Osteoblast (primary cell): ENCODE data around the gene FOXN3. TPM values are rescaled to one million over a fixed set of nuclear protein-coding genes. Genes with fewer than 3 reads are reported as not detected.

Experiments
- DNase-seq: peaks from one replicate; pipeline ENCODE4 v3.0.0; 2011; ENCODE audit warnings: low spot score, mixed read lengths; ENCODE audit not compliant: insufficient read length; ENCODE audit errors: missing footprints
- H2AFZ ChIP-seq: 2 replicates; pipeline ENCODE4 v1.6.0; 2011; ENCODE audit warnings: mild to moderate bottlenecking, low read length
- H3K27ac ChIP-seq: 2 replicates; pipeline ENCODE4 v1.5.1; 2011; ENCODE audit warnings: mild to moderate bottlenecking, low read depth, low read length, moderate library complexity
- H3K27me3 ChIP-seq: 2 replicates; pipeline ENCODE4 v1.6.0; 2012; ENCODE audit warnings: mild to moderate bottlenecking, control low read depth, inconsistent platforms, low read length, moderate library complexity; ENCODE audit not compliant: insufficient read depth
- H3K36me3 ChIP-seq: 2 replicates; pipeline ENCODE4 v1.5.1; 2011; ENCODE audit warnings: mild to moderate bottlenecking, low read length, control low read depth, moderate library complexity; ENCODE audit not compliant: insufficient read depth
- H3K4me1 ChIP-seq: 2 replicates; pipeline ENCODE4 v1.5.1; 2011; ENCODE audit warnings: mild to moderate bottlenecking, low read length, control low read depth, moderate library complexity; ENCODE audit not compliant: insufficient read depth
- H3K4me2 ChIP-seq: 2 replicates; pipeline ENCODE4 v1.6.0; 2011; ENCODE audit warnings: mild to moderate bottlenecking, low read length; ENCODE audit not compliant: insufficient read depth
- H3K4me3 ChIP-seq: fragments of 200-600 bp; sonication (generic); 3 replicates; pipeline ENCODE4 v1.5.1; 2012; ENCODE audit warnings: mild to moderate bottlenecking, low read length, inconsistent platforms; ENCODE audit not compliant: insufficient read depth
- H3K79me2 ChIP-seq: 2 replicates; pipeline ENCODE4 v1.6.0; 2012; ENCODE audit warnings: mild to moderate bottlenecking, low read length, control low read depth, inconsistent platforms; ENCODE audit not compliant: insufficient read depth
- H3K9me3 ChIP-seq: 2 replicates; pipeline ENCODE4 v1.5.1; 2011; ENCODE audit warnings: low read depth, low read length, control low read depth
- H4K20me1 ChIP-seq: 2 replicates; pipeline ENCODE4 v1.6.0; 2012; ENCODE audit warnings: mild to moderate bottlenecking, low read length, control low read depth; ENCODE audit not compliant: insufficient read depth
- total RNA-seq: library from RNA; depleted of rRNA; stranded (reverse); fragments of >200 nt; gene quantifications from 2 replicates; pipeline ENCODE4 v1.2.3, GENCODE V29; 2012
- TF ChIP-seq, protein P1 (sequence below): IDR thresholded peaks from 2 replicates; pipeline ENCODE4 v1.5.1; 2011; ENCODE audit warnings: mild to moderate bottlenecking, low read depth, low read length, moderate library complexity; ENCODE audit errors: extremely low read depth

Gene FOXN3
- total RNA-seq, 1 donor: 49.9 TPM

DNA sequence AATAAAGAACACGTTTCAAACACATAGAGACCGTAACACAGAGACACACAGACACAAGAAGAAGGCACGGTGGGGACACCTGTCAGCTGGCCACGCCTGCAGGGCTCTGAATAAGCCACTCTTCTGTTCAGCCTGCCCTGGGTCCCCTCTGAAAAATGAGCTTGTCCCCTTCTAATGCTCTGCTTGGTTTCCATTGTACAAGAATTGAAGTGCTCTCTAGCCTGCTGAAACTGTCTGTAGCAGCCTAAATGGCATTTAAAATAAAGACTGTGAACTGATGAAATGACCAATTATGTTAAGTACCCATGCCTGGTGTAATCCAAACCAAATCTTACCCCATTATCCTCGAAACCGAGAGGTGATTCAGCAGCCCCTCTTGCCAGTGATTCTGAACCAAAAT lies 139.8 kb downstream of the FOXN3 start:
- no peak for DNase-seq
- TF ChIP-seq, protein P1, sequence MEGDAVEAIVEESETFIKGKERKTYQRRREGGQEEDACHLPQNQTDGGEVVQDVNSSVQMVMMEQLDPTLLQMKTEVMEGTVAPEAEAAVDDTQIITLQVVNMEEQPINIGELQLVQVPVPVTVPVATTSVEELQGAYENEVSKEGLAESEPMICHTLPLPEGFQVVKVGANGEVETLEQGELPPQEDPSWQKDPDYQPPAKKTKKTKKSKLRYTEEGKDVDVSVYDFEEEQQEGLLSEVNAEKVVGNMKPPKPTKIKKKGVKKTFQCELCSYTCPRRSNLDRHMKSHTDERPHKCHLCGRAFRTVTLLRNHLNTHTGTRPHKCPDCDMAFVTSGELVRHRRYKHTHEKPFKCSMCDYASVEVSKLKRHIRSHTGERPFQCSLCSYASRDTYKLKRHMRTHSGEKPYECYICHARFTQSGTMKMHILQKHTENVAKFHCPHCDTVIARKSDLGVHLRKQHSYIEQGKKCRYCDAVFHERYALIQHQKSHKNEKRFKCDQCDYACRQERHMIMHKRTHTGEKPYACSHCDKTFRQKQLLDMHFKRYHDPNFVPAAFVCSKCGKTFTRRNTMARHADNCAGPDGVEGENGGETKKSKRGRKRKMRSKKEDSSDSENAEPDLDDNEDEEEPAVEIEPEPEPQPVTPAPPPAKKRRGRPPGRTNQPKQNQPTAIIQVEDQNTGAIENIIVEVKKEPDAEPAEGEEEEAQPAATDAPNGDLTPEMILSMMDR: no peak
- Histone ChIP-seq H3K9me3 (no peaks in the 10 kb centered on the region), H3K4me3 (no peak overlapping the region), H3K79me2 (no peaks in the 10 kb centered on the region), H3K36me3 (no peaks in the 10 kb centered on the region), H2AFZ (no peak overlapping the region), H3K4me1 (no peaks in the 10 kb centered on the region), H3K4me2 (no peak overlapping the region), H3K27ac (no peak overlapping the region), H3K27me3 (no peaks in the 10 kb centered on the region), H4K20me1 (peaks cover 14% of the 10 kb centered on the region)

DNA sequence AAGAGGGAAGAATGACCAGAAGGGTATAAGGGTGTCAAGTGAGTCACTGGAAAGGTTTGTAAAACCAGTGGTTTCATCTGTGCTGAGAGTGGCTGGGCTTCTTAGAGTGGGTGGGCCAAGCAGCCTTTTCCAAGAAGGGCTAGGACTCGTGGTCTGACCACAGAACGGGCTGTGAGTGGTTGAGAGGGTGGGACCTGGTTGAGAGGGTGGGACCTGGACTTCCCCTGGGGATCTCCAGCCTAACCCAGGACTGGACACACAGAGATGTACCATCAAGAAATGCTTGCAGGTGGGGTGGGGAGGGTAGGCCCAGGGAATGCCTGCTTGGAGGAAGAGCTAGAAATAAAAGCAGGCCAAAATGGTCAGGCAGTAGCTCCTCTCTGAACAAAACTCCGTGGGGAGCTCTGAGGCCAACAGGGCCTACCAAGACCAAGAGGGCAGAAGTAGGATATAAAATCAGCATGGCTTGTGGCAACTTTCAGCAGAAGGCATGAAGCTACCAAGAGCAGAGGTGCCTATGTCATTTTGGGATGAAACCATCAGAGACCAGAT lies 140.5 kb downstream of the FOXN3 start:
- Histone ChIP-seq H3K27ac (no peak overlapping the region), H3K9me3 (no peaks in the 10 kb centered on the region), H3K79me2 (no peaks in the 10 kb centered on the region), H3K4me1 (no peaks in the 10 kb centered on the region), H4K20me1 (peaks cover 14% of the 10 kb centered on the region), H3K4me3 (no peak overlapping the region), H3K27me3 (no peaks in the 10 kb centered on the region), H2AFZ (no peak overlapping the region), H3K4me2 (no peak overlapping the region), H3K36me3 (no peaks in the 10 kb centered on the region)
- DNase-seq: no peak
- TF ChIP-seq, protein P1: no peak

DNA sequence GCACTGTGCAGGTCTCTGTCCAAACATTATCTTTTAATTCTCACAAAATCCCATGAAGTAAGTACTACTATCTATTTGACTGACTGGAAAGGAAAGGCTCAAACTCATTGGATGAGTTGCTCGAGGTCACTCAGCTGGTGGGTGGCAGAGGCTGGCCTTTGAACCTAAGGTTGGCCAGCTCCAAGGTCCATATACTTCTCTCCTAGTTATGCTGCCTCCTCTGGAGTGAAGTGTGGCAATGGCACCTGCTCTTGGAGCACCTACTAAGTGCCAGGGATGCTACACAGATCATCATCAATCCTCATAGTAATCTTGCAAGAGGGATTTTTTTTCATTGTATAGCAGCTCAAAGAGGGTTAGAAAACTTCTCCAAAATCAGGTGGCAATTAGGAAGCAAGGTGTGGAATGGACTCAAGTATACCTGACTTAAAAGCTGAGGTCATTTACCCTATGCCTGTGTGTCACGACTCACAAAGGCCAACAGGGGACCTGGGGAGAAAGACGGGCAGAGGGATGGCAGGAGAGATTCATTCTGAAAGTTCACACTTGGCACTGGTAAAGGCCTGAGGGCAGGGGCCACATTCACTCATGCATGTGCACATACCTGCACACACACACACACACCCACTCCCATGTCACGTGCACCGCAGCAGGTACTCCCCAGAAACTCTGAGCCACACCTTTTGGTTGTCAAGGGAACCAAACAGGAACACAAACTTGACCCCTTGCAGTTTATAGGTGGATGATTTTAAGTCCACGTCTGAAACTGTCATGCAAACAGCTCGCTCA lies 146.4 kb downstream of the FOXN3 start:
- Histone ChIP-seq H3K4me3 (no peak overlapping the region), H3K27ac (no peak overlapping the region), H3K9me3 (no peaks in the 10 kb centered on the region), H3K79me2 (peaks cover 3% of the 10 kb centered on the region), H3K36me3 (no peaks in the 10 kb centered on the region), H4K20me1 (peaks cover 22% of the 10 kb centered on the region), H2AFZ (no peak overlapping the region), H3K4me1 (no peaks in the 10 kb centered on the region), H3K4me2 (no peak overlapping the region), H3K27me3 (no peaks in the 10 kb centered on the region)
- DNase-seq: no peak
- TF ChIP-seq, protein P1: no peak

DNA sequence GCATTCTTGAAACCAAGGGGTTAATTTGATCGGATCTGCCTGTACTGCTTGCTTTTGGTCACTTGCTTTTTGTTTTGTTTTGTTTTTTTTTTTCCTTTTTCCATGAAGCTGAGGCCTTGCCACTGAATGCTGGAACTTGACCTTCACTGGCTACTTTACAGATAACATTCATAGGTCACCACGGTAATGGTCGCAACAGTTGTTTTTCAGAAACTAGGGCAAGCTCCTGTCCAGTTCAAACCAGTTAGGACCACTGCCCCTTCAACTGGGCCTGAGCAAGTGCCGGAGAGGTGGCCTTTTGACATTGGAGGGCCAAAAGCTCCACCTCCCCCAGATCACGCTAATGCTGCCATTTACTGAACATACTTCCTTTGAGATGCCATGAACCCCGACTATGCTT lies 147.6 kb downstream of the FOXN3 start:
- no peak for DNase-seq
- Histone ChIP-seq H3K9me3 (no peaks in the 10 kb centered on the region), H3K4me1 (no peaks in the 10 kb centered on the region), H3K27me3 (no peaks in the 10 kb centered on the region), H3K36me3 (no peaks in the 10 kb centered on the region), H2AFZ (no peak overlapping the region), H3K27ac (no peak overlapping the region), H3K4me3 (no peak overlapping the region), H3K79me2 (peaks cover 3% of the 10 kb centered on the region), H3K4me2 (no peak overlapping the region), H4K20me1 (peaks cover 16% of the 10 kb centered on the region)
- TF ChIP-seq, protein P1: no peak
